IMR-90 (cell line): Measurements from ENCODE around the gene MTF1. TPM values are rescaled to one million over a fixed set of nuclear protein-coding genes. Genes with fewer than 3 reads are reported as not detected.

Experiments used
- ATAC-seq: fragments of 200-7000 bp; cut with Tn5 transposase; 2 replicates; pipeline ENCODE4 v1.9.1; 2020; ENCODE audit warnings: low read depth, mild to moderate bottlenecking, moderate library complexity
- BruUV-seq: library from RNA; stranded (reverse); fragments of 400-500 nt; replicated peaks from 2 replicates; lab custom pipeline; 2021; lab: Mats Ljungman, UMichigan
- CTCF ChIA-PET: fragments of 300-600 bp; formaldehyde crosslinking; extraction: SDS; loops from one replicate; lab custom pipeline; 2021; ENCODE audit warnings: antibody characterized with exemption; lab: Yijun Ruan, JAX
- POLR2A ChIA-PET: fragments of 300-600 bp; sonication (Branson Sonifier 250); formaldehyde crosslinking; loops from one replicate; lab custom pipeline; 2022; ENCODE audit warnings: antibody characterized with exemption; ENCODE audit not compliant: unreplicated experiment; lab: Charles Lee
- DNase-seq: peaks from one replicate; pipeline ENCODE4 v3.0.0; 2013
- H2AFZ ChIP-seq: replicated peaks from 2 replicates; pipeline ENCODE3; 2013; ENCODE audit warnings: low read length, mild to moderate bottlenecking; ENCODE audit not compliant: poor library complexity
- H2AK5ac ChIP-seq: 2 replicates; pipeline ENCODE4 v1.6.1; 2013; ENCODE audit warnings: low read depth, low read length, inconsistent platforms
- H2AK9ac ChIP-seq: replicated peaks from 2 replicates; pipeline ENCODE3; 2013; ENCODE audit warnings: mild to moderate bottlenecking, low read depth, low read length, moderate library complexity; ENCODE audit not compliant: poor library complexity
- H2BK120ac ChIP-seq: 2 replicates; pipeline ENCODE4 v1.6.1; 2013; ENCODE audit warnings: low read depth, low read length, inconsistent platforms
- H2BK15ac ChIP-seq: 3 replicates; pipeline ENCODE4 v1.6.1; 2013; ENCODE audit warnings: low read depth, low read length, inconsistent platforms
- H2BK20ac ChIP-seq: 2 replicates; pipeline ENCODE4 v1.6.1; 2013; ENCODE audit warnings: low read depth, mild to moderate bottlenecking, inconsistent platforms, low read length, moderate library complexity
- H2BK5ac ChIP-seq: 2 replicates; pipeline ENCODE4 v1.6.1; 2013; ENCODE audit warnings: mild to moderate bottlenecking, low read depth, low read length, inconsistent platforms; ENCODE audit not compliant: poor library complexity, severe bottlenecking
- H3K14ac ChIP-seq: replicated peaks from 2 replicates; pipeline ENCODE4 v1.6.1; 2013; ENCODE audit warnings: low read depth, low read length, inconsistent platforms
- H3K18ac ChIP-seq: 2 replicates; pipeline ENCODE4 v1.6.1; 2013; ENCODE audit warnings: low read depth, low read length, control low read depth
- H3K23ac ChIP-seq: 2 replicates; pipeline ENCODE4 v1.6.1; 2013; ENCODE audit warnings: low read depth, low read length, inconsistent platforms
- H3K27ac ChIP-seq: 2 replicates; pipeline ENCODE4 v1.5.1; 2013; ENCODE audit warnings: mild to moderate bottlenecking, control low read depth, low read length; ENCODE audit not compliant: insufficient read depth
- H3K27me3 ChIP-seq: 2 replicates; pipeline ENCODE4 v1.6.1; 2013; ENCODE audit warnings: low read length; ENCODE audit not compliant: control insufficient read depth, insufficient read depth
- H3K36me3 ChIP-seq: 2 replicates; pipeline ENCODE4 v1.6.1; 2013; ENCODE audit warnings: low read length, mixed read lengths; ENCODE audit not compliant: control insufficient read depth, insufficient read depth
- H3K4ac ChIP-seq: 2 replicates; pipeline ENCODE4 v1.6.1; 2013; ENCODE audit warnings: low read depth, low read length, inconsistent platforms
- H3K4me1 ChIP-seq: 2 replicates; pipeline ENCODE4 v1.6.1; 2013; ENCODE audit warnings: low read length, mixed read lengths; ENCODE audit not compliant: control insufficient read depth, insufficient read depth
- H3K4me2 ChIP-seq: 2 replicates; pipeline ENCODE4 v1.6.1; 2013; ENCODE audit warnings: low read depth, mild to moderate bottlenecking, control low read depth, low read length, moderate library complexity
- H3K4me3 ChIP-seq: 2 replicates; pipeline ENCODE4 v1.5.1; 2013; ENCODE audit warnings: low read depth, mild to moderate bottlenecking, control low read depth, low read length, moderate library complexity; ENCODE audit not compliant: insufficient read depth
- H3K56ac ChIP-seq: 2 replicates; pipeline ENCODE4 v1.6.1; 2013; ENCODE audit warnings: low read length, inconsistent platforms; ENCODE audit not compliant: insufficient read depth; ENCODE audit errors: extremely low read depth
- H3K79me1 ChIP-seq, 2 experiments: 2 replicates each; pipeline ENCODE4 v1.6.1; 2013; ENCODE audit warnings: low read length in 2 of 2, inconsistent platforms in 1 of 2, low read depth in 1 of 2
- H3K9ac ChIP-seq: 2 replicates; pipeline ENCODE4 v1.6.1; 2013; ENCODE audit warnings: low read depth, low read length, control low read depth
- H3K9me1 ChIP-seq: 2 replicates; pipeline ENCODE4 v1.6.1; 2013; ENCODE audit warnings: low read length, inconsistent platforms; ENCODE audit not compliant: insufficient read depth
- H3K9me3 ChIP-seq: 2 replicates; pipeline ENCODE4 v1.6.1; 2013; ENCODE audit warnings: low read length; ENCODE audit not compliant: control insufficient read depth, insufficient read depth
- H4K20me1 ChIP-seq: 2 replicates; pipeline ENCODE4 v1.6.1; 2013; ENCODE audit warnings: low read length, inconsistent platforms; ENCODE audit not compliant: insufficient read depth
- H4K5ac ChIP-seq: 2 replicates; pipeline ENCODE4 v1.6.1; 2013; ENCODE audit warnings: mild to moderate bottlenecking, low read depth, low read length, control low read depth
- H4K8ac ChIP-seq, 2 experiments: 2 replicates each; pipeline ENCODE4 v1.6.1; 2013; ENCODE audit warnings: low read depth in 2 of 2, low read length in 2 of 2, control low read depth in 1 of 2, inconsistent platforms in 1 of 2
- H4K91ac ChIP-seq: 2 replicates; pipeline ENCODE4 v1.6.1; 2013; ENCODE audit warnings: low read depth, low read length, inconsistent platforms; ENCODE audit not compliant: insufficient read depth
- BHLHE40 ChIP-seq: fragments of 150-350 bp; IDR thresholded peaks from 2 replicates; pipeline ENCODE4 v1.6.1; 2016; ENCODE audit warnings: mild to moderate bottlenecking, low read depth, low read length
- CEBPB ChIP-seq: IDR thresholded peaks from 2 replicates; pipeline ENCODE4 v1.6.1; 2012; ENCODE audit warnings: low read depth, low read length, improper control_type of control experiment
- CHD1 ChIP-seq: IDR thresholded peaks from 2 replicates; pipeline ENCODE4 v1.6.1; 2012; ENCODE audit warnings: low read depth, low read length, improper control_type of control experiment
- FOS ChIP-seq: fragments of 150-350 bp; IDR thresholded peaks from 2 replicates; pipeline ENCODE4 v1.6.1; 2016; ENCODE audit warnings: low read depth, low read length
- MAFK ChIP-seq: IDR thresholded peaks from 2 replicates; pipeline ENCODE4 v1.6.1; 2012; ENCODE audit warnings: low read depth, low read length, improper control_type of control experiment
- MAZ ChIP-seq: IDR thresholded peaks from 2 replicates; pipeline ENCODE4 v1.6.1; 2012; ENCODE audit warnings: low read depth, mild to moderate bottlenecking, low read length, improper control_type of control experiment, moderate library complexity, borderline replicate concordance
- MXI1 ChIP-seq: IDR thresholded peaks from 2 replicates; pipeline ENCODE4 v1.6.1; 2012; ENCODE audit warnings: low read depth, mild to moderate bottlenecking, low read length, moderate library complexity, borderline replicate concordance
- POLR2A ChIP-seq: IDR thresholded peaks from 2 replicates; pipeline ENCODE4 v1.6.1; 2012; ENCODE audit warnings: mild to moderate bottlenecking, low read depth, low read length
- RAD21 ChIP-seq: IDR thresholded peaks from 2 replicates; pipeline ENCODE4 v1.6.1; 2012; ENCODE audit warnings: low read length, improper control_type of control experiment
- RCOR1 ChIP-seq: IDR thresholded peaks from 2 replicates; pipeline ENCODE4 v1.6.1; 2012; ENCODE audit warnings: mild to moderate bottlenecking, low read length, improper control_type of control experiment; ENCODE audit not compliant: insufficient replicate concordance
- RFX5 ChIP-seq: IDR thresholded peaks from 2 replicates; pipeline ENCODE4 v1.8.0; 2012; ENCODE audit warnings: low read depth, mild to moderate bottlenecking, low read length, moderate library complexity
- SMC3 ChIP-seq: fragments of 150-350 bp; IDR thresholded peaks from 2 replicates; pipeline ENCODE4 v1.6.1; 2016; ENCODE audit warnings: low read depth, mild to moderate bottlenecking, antibody characterized with exemption, low read length, moderate library complexity
- WGBS, 2 experiments: methylation state at CpG; one replicate each; pipeline versions ENCODE4 v1.1.5 to v1.1.7; 2013; ENCODE audit warnings: missing lambda C conversion rate in 2 of 2; ENCODE audit not compliant: insufficient read length in 1 of 2; ENCODE audit errors: extremely low coverage in 2 of 2; 5-methylcytosine and 5-hydroxymethylcytosine counted together
- dilution Hi-C: fragments of 300-500 bp; cut with HindIII; formaldehyde crosslinking; loops from one replicate; pipeline ENCODE4 v1.14.3; 2018; ENCODE audit warnings: low sequenced_read_pairs; ENCODE audit not compliant: unreplicated experiment
- in situ Hi-C: fragments of 300-500 bp; cut with MboI; formaldehyde crosslinking; loops from 3 replicates; pipeline ENCODE4 v1.14.3; 2019; ENCODE audit warnings: low sequenced_read_pairs, inconsistent platforms, mixed read lengths
- intact Hi-C: fragments of 100-400 bp; cut with micrococcal nuclease; formaldehyde crosslinking; loops from 2 replicates; pipeline ENCODE4 v1.10.0; 2022
- polyA plus RNA-seq, 3 experiments: library from polyadenylated mRNA; depleted of rRNA; stranded (reverse); fragments of >200 nt; gene quantifications; 2 replicates each; pipeline ENCODE4 v1.2.3, GENCODE V29; 2012; ENCODE audit warnings: low replicate concordance in 1 of 3
- total RNA-seq: library from RNA; depleted of rRNA; stranded (reverse); fragments of >200 nt; gene quantifications from 2 replicates; pipeline ENCODE4 v1.2.3, GENCODE V29; 2012
- TF ChIP-seq, protein P1 (sequence below): conservative IDR thresholded peaks from 2 replicates; pipeline ENCODE4 v1.5.1; 2012; ENCODE audit warnings: mild to moderate bottlenecking, low read depth, low read length, improper control_type of control experiment
- TF ChIP-seq, protein P2 (sequence below): fragments of 150-350 bp; IDR thresholded peaks from 2 replicates; pipeline ENCODE4 v1.6.1; 2017; ENCODE audit warnings: mild to moderate bottlenecking, antibody characterized with exemption, low read length, low read depth

The MTF1 gene
- total and polyA plus RNA-seq, 2 of the 4 experiments (the other 2 are of a cell fraction): 2.3 to 4.7 TPM

DNA sequence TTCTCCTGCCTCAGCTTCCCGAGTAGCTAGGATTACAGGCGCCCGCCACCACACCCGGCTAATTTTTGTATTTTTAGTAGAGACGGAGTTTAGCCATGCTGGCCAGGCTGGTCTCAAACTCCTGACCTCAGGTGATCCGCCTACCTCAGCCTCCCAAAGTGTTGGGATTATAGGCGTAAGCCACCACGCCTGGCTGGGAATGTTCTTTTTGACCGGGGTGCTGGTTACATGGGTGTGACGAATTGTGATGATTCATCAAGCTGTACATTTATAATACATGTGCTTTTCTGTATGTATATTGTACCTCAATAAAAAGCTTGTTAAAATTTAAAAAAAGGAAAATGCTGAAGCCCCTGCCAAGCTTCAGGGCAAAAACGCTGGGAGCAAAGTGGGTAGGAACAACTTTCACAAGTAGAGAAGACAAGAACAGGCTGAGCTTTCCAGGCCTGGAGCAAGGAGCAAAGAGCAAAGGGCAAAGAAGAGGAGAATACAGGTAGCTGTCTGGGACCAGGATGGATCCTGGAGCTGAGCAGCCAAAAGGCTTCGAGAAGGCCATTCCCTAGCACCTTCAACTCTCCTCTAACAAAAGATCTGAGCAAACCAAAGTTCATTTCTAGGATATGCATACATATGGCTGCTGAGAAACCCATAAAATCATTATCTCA lies 30.9 kb downstream of the MTF1 start:
- no peak for ATAC-seq

More for the DNA sequence above, 30.9 kb downstream of the MTF1 start:
- Histone ChIP-seq H3K14ac (no peak overlapping the region), H2BK5ac (no peak overlapping the region), H4K20me1 (no peaks in the 10 kb centered on the region), H3K9me3 (no peaks in the 10 kb centered on the region), H2BK20ac (no peak overlapping the region), H3K36me3 (peaks cover 29% of the 10 kb centered on the region), H3K23ac (no peak overlapping the region), H3K9me1 (peaks cover 6% of the 10 kb centered on the region; the same call in 1 of the 2 replicates), H2AK5ac (no peak overlapping the region), H2BK15ac (no peak overlapping the region), H3K4ac (no peak overlapping the region), H3K79me1 (peaks cover 4 to 11% of the 10 kb centered on the region in 2 experiments; a peak in 3 of 4 replicates), H4K91ac (no peak overlapping the region), H3K4me3 (no peak overlapping the region), H3K4me1 (peaks cover 7% of the 10 kb centered on the region; the same call in 1 of the 2 replicates), H3K4me2 (no peak overlapping the region), H3K27ac (no peak overlapping the region), H3K9ac (no peak overlapping the region), H2AK9ac (no peak overlapping the region), H2BK120ac (no peak overlapping the region), H4K5ac (no peak overlapping the region), H4K8ac (no peak overlapping the region), H3K27me3 (no peaks in the 10 kb centered on the region), H3K56ac (no peak overlapping the region), H3K18ac (no peak overlapping the region), H2AFZ (no peak overlapping the region)
- no peak for DNase-seq
- no CpG with 5 or more reads among the region's 12 CpGs for WGBS, 2 experiments
- dilution Hi-C loops: no loop called here
- POLR2A ChIA-PET: no interaction called here
- CTCF ChIA-PET: interaction anchor here (0.8 kb wide), 1 partner anchor 22 kb away, joined by 3 read pairs; no protein-coding TSS in a partner anchor
- intact Hi-C loops: no loop called here
- no TSS peak for BruUV-seq
- TF ChIP-seq RFX5: no peak
- TF ChIP-seq RCOR1: no peak
- no peak for TF ChIP-seq RAD21
- TF ChIP-seq, protein P1, sequence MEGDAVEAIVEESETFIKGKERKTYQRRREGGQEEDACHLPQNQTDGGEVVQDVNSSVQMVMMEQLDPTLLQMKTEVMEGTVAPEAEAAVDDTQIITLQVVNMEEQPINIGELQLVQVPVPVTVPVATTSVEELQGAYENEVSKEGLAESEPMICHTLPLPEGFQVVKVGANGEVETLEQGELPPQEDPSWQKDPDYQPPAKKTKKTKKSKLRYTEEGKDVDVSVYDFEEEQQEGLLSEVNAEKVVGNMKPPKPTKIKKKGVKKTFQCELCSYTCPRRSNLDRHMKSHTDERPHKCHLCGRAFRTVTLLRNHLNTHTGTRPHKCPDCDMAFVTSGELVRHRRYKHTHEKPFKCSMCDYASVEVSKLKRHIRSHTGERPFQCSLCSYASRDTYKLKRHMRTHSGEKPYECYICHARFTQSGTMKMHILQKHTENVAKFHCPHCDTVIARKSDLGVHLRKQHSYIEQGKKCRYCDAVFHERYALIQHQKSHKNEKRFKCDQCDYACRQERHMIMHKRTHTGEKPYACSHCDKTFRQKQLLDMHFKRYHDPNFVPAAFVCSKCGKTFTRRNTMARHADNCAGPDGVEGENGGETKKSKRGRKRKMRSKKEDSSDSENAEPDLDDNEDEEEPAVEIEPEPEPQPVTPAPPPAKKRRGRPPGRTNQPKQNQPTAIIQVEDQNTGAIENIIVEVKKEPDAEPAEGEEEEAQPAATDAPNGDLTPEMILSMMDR: no peak
- no peak for TF ChIP-seq FOS
- no peak for TF ChIP-seq MXI1
- no peak for TF ChIP-seq POLR2A
- TF ChIP-seq MAFK: no peak
- TF ChIP-seq, protein P2, sequence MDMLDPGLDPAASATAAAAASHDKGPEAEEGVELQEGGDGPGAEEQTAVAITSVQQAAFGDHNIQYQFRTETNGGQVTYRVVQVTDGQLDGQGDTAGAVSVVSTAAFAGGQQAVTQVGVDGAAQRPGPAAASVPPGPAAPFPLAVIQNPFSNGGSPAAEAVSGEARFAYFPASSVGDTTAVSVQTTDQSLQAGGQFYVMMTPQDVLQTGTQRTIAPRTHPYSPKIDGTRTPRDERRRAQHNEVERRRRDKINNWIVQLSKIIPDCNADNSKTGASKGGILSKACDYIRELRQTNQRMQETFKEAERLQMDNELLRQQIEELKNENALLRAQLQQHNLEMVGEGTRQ: no peak
- no peak for TF ChIP-seq SMC3
- no peak for TF ChIP-seq CEBPB
- TF ChIP-seq BHLHE40: no peak
- TF ChIP-seq CHD1: no peak
- TF ChIP-seq MAZ: no peak
- in situ Hi-C loops: no loop called here
